Dermis microvascular lymphatic vessel endothelial cell (primary cell): ENCODE results near the gene HELB. TPM values are rescaled to one million over a fixed set of nuclear protein-coding genes. Genes with fewer than 3 reads are reported as not detected.
"Not testable (repeated sequence)": the region's sequence is repeated elsewhere in the genome, so short reads cannot be mapped to it uniquely, and the experiment has no call there.

ENCODE experiments used
- DNase-seq, 2 donors: peaks; one replicate each; pipeline versions ENCODE4 v3.0.0 to v3.0.0-alpha.2; 2010; ENCODE audit warnings: low read depth in 2 of 2
- total RNA-seq: library from RNA; depleted of rRNA; stranded (reverse); fragments of >200 nt; gene quantifications from 2 replicates; pipeline ENCODE4 v1.2.1, GENCODE V29; 2014

The HELB gene
- total RNA-seq, 1 donor from 2014 or later, result 0.77 TPM

DNA sequence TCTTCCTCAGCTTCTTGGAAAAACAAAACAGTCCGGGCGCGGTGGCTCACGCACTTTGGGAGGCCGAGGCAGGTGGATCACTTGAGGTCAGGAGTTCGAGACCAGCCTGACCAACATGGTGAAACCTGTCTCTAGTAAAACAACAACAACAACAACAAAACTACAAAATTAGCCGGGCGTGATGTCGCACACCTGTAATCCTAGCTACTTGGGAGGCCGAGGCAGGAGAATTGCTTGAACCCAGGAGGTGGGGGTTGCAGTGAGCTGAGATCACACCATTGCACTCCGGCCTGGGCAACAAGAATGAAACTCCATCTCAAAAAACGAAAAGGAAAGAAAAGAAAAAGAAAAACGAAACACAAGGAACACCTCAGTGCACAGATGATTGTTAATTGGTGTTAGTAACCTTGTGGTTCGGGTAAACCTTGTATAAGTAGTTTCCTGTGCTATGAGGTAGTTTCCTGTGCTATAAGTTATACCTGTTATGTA lies 1.1 kb downstream of the HELB start:
- not testable (repeated sequence) for DNase-seq

DNA sequence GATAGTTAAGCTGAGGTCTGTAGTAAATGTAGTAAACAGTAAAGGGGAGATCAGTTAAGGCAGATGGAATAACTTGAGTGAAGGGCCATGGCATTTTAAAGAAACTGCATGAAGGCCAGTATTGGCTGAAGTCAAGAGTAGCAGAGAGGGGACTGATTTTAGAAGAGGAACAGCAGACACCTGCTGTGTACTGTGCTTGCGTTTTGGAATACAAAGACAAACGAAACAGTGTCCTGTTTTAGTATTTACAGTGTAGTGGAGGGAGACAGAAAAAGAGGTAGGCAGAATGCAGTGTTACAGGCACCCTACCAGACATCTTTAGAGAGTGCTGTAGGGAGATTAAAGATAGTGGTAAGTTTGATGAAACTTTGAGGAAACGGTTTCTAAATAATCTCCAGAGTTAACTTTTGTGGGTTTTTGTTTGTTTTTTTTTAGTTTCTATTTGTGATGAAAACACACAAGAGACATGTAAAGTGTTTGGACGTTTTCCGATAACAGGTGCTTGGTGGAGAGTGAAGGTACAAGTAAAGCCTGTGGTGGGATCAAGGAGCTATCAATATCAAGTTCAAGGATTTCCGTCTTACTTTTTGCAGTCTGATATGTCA lies 2.1 kb downstream of the HELB start:
- DNase-seq, result no peak

DNA sequence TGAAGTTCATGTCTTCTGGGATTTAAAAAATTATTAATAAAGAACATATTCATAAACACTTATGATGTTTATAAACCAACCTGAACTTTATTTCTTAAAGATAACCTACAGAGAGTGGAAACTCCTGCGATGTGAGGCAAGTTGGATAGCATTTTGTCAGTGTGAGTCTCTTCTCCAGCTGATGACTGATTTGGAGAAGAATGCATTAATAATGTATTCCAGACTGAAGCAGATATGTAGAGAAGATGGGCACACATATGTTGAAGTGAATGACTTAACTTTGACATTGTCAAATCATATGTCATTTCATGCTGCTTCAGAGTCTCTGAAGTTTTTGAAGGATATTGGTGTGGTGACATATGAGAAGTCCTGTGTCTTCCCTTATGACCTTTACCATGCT lies 7.3 kb downstream of the HELB start:
- DNase-seq, result no peak

DNA sequence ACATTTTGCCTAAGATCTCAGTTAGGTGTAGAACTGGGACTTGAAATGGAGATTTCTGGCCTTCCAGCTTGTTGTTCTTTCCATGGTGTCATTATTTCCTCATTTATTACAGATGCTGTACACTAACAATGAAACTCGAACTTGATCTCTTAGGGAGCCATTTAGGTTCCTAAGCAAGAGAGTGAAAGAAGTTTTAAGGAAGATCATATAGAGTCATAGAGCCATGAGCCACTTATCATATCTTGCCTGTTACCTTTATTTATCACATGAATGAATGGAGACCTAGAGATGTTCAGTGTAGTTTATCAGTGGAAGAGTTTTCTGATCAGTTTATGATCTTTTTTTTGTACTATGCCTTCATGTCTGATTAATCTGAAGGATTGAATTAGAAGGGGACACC lies 9.9 kb downstream of the HELB start:
- DNase-seq, result no peak

DNA sequence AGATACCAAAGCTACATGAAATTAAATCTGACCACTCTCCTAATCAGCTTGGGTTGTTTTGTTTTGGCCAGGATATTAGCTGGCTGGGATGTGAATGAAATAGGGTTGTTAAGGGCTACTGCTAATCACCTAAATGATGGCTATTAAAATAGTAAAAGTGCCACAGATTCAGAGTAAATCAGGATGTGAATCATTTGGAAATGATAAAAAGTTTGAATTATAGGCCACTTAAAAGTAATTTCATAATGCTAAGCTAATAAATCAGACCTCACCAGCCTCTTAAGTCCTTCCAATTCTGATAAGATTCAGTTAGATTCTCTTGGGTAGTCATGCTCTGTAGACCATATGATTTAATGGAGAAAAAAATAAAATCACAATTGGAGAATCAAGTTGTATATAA lies 12.0 kb downstream of the HELB start:
- DNase-seq, result no peak

DNA sequence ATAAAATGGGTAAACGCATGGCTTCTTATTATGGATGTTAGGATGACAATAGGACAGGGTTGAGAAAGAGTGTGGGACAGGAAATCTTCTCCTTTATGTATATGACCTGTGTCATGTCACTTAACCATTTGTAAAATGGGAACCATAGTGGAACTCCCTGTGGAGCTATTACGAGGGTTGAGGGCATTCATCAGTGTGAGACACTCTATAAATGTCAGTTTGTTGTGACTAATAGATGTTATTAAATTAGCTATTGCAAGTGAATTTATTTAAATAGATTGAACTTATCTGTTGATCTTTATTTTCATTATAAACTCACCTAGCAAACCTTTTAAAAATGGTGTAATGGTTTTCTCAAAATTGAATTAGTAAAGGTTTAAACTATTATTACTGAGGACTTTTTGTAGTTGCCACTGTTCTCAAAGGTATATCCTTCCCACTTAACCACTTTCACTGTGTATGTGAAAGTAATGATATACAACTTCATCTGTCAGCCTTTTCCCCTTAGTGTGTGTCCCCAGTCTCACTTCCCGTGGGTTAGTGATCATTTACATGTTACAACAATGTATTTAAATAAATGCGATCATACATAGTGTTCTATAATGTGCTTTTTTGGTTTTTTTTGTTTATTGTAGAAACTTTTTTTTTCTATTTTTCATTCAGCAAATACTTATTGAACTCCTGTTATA lies 17.1 kb downstream of the HELB start:
- no peak for DNase-seq

DNA sequence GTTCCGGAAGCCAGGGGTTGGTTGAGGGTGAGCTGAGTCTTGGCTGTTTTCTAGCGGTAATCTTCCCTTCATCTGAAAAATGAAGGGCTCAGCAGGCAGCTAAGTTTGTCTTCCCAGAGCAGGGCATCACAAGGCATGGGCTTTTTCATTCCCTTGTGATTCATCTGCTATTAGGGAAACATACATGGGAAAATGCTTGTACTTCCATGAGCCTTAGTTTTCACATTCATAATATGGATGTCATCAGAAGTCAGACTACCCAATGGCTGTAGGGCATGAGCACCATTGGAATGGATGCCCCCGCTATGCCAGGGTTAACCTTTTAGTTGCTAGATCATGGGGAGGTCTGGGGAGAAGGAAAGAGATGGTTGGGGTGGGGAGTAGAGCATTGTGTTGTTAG lies 18.7 kb downstream of the HELB start:
- no peak for DNase-seq

DNA sequence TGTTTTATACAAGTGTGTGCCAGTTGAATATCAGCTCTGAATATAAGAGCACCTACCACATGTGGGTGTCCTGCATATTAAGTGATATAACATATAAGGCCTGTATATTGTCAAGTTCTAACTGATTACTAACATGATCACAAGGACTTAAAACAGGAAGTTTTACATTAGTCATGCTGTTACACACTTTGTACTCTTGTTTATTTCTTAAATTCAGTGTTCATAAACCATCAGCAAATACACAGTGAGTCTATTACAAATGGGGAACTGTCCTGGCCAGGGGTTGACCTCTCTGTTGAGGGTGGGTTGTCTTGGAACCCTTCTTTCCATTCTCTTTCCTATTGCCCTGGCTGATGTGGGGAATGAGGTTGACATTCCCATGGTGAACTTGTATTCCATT lies 19.1 kb downstream of the HELB start:
- DNase-seq, result peak in 1 of 2 donors; percentile 7

DNA sequence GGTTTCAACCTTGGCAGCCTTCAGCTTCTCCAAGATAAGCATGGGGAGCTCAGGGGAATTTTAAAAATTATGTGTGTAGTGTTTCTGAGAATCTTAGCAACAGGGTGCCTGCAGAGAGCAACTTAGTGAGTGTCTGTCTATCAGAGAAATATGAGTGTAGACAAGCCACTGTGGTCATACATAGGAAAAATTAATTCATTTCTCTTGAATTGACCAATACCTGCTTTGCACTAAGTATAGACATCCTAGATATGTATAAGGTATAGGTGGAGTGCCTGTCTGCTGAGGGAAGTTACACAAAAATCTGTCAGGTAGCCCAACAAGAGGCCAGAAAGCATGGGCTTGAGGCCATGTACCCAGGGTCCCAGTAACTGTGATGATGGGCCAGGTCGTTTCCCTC lies 20.7 kb downstream of the HELB start:
- DNase-seq, result no peak

DNA sequence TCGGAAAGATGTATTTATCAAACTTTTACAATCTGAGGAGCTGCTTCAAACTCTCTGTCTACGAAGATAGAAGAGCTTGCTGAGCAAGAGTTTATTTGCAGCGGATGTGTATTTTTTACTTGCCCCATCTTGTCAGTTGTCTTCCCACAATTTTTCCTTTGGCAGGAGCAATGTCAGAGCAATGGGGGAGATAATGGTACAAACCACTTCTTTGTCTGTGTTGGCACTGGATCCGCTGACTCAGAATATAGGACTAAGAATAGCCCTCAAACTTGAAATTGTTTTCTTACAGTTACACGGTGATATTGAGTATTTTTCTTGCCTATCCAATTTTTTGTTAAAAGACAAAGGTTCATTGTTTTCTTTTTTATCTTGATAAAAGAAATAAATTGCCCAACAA lies 27.6 kb downstream of the HELB start:
- DNase-seq, result no peak

DNA sequence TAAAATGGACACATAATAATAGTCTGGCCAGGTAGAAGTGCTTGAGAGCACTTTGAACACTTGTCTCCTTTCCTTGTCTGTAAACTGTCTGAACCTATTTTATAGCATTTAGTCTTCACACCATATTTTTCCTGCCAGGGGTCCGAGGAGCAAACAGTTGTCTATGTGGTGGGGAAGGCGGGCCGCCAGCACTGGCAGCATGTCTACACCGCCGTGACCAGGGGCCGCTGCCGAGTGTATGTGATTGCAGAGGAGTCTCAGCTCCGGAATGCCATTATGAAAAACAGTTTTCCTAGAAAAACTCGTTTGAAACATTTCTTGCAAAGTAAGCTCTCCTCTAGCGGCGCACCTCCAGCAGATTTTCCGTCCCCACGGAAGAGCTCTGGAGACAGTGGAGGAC lies 28.7 kb downstream of the HELB start:
- no peak for DNase-seq

DNA sequence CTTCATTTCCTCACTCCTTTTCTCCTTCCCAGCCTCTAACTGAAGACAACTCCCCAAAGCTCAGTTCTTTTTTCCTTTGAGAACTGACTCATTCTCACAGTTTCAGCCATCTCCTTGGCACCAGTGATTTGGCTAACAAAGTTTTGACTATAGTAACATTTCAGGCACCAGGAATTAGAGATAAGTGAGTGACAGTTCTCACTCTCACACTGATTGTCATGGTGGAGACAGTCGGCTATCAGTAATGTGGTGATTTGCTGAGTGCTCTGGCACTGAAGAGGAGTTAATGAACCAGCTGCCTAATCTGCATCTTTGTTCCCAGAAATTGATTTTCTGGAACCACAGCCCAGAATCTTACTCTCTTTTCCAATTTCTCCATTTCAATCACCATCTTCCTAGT lies 29.5 kb downstream of the HELB start:
- no peak for DNase-seq

DNA sequence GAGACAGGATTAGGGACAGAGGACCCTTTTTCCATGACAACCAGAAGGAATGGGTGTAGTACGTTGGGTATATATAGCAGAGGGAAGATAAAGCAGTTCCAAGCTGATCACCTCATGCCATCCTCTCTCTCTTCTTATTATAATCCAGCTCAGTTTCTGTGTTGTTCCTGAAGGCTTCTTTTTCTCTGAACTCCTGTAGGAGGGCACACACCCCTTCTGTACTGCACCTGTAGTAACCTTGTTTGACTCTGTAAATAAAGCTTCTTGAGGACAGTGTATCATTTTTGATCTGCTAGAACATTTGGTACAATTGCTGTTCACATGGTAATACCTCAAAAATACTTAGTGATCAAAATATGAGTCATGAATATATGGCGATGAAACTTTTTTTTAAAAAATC lies 33.5 kb downstream of the HELB start:
- DNase-seq, result no peak

DNA sequence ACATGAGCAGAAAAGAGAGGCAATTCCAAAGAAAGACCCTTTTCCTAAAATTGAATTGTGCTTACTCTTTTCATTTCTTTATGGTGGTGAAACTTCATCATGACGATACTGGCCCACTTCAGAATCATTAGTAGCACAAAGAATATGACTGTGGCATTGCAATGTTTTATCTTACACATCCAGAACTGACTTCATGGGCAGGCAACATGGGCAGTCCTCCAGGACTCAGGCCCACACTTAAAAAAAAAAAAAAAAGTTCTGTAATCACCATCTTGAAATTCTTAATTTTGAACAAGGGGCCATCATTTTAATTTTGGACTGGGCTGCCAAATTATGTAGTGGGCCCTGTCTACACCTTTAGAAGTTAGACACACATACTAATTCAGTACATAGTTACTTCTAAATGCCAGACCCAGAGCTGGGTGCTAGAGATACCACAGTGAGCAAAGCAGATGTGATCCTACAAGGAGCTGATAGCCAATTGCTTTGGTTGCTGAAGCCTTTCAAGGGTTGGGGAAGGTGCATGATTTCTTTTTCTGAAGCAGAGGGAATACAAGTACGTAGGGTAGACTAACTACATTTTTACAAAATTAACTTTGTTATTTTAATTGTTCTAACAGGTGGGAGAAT lies 35.2 kb downstream of the HELB start:
- no peak for DNase-seq

DNA sequence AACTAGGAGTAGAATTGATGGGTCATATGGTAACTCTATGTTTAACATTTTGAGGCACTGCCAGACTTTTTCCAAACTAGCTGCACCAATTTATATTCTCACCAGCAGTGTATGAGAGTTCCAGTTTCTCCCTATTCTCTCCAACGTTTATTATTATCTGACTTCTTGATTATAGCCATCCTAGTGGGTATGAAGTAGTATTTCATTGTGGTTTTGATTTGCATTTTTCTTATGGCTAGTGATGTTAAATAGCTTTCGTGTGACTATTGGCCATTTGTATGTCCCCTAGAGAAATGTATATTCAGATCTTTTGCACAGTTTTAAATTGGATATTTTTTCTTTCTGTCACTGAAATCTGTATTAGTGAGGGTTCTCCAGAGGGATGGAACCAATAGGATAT lies 37.8 kb downstream of the HELB start:
- DNase-seq, result no peak

DNA sequence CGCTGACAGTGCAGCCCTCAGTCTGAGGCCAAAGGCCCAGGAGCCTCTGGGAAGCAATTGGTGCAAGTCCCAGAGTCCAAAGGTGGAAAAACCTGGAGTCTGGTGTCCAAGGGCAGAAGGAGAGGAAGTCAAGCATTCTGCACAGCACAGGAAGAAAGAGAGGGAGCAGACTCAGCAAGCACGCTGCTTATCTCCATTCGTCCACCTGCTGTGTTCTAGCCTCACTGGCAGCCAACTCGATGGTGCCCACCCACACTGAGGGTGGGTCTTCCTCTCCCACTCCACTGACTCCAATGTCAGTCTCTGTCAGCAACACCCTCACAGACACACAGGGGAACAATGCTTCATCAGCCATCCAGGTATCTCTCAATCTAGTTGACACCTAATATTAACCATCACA lies 38.8 kb downstream of the HELB start:
- DNase-seq, result no peak

DNA sequence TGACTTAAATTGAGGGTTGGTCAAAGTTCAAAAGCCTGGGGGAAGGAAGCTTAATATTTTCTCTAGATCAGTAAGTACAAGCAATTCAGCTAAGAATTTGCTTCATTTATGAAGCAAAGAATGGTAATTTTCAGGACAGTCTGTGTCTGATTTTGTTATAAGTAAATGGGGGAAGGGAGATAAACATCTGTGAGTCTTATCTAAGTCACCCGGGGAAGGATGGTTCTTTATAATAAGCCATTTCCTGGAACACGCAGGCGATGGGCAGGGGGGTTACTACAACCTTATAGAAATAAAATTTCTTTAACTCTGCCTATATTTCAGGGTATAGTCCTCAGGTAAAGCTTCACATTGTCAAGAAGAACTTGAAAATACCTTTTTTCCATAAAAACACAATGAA lies 42.9 kb downstream of the HELB start:
- DNase-seq, result no peak

DNA sequence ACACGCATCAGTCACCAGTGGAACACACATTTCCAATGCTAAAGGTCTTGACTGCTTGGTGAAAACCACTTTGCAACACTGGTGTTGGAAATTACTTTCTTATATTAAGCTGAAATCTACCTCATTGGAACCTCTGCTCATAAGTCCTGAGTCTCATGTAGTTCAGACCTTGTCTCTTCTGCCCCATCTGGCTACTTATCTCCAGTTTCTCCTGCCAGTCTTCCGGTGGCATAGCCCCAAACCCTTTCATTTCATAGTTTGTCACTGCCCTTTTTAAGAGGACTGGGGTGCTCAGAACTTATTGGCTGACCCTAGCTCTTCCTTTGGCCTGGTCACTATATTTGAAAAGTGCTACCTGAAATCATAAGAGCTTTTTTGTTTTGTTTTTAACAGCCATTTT lies 43.7 kb downstream of the HELB start:
- DNase-seq, result no peak

DNA sequence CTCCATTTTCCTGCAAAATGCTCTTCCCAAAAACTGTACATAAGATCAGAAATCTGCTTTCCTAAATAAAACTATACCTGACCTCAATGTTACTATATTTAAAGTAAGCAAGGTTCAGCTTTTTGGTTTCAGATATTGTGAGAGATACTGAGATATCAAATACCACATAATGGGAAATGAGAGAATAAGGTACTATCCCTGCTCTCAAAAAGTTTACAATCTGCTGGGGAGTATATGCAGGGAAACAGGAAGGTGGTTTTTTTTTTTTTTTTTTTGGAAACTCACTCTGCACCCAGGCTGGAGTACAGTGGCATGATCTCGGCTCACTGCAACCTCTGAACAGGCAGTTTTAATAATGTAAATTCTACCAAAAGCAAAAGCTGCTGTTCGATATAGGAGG lies 49.0 kb downstream of the HELB start:
- DNase-seq, result no peak

DNA sequence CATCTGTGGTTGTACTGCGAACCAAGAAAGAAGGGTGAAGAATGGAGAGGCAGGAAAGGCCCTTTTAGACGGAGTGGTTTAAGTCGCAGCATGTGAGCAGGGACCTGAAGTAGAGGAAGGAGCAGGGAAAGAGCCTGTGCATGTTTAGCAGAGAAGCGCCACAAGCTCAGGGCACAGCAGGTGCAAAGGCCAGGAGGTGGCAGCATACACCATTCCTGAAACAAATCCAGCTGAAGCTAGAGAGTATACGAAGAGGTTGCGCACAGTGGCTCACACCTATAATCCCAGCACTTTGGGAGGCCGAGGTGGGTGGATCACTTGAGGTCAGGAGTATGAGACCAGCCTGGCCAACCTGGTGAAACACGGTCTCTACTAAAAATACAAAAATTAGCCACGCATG lies 49.9 kb downstream of the HELB start:
- peak in 1 of 2 donors; percentile 37 for DNase-seq

DNA sequence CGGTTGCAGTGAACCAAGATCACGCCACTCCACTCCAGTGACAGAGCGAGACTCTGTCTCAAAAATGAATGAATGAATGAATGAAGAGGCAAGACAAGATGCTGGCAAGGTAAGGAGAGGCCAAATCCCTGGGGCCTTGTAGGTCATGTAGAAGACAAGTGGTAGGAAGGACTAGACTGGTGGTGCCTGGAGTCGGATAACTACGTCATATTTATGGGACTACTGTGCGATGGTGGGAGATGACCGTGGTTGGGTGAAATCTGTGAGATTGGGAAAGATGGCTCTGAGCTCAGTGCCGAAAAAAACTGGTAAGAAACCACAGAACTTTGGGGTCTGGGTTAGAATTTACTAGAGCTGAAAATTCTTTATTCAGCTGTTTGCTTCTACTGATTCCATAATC lies 50.6 kb downstream of the HELB start:
- no peak for DNase-seq

DNA sequence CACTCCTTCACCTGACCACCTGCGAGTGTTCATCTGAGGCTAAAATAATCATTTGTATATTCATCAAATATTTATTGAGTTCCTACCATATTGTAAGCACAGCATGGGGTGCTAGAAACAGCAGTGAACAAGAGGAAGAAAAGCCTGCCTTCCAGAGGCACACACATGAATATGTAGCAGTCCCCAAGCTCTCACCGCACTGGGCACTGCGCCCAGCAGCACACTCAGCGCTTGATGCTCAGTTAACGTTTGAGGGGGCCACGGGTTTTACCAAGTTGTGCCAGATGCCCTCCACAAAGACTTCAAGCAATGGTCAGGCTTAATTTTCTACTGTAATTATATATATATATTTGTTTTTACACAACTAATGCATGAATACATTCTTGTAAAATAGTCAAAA lies 52.0 kb downstream of the HELB start:
- DNase-seq, result no peak

DNA sequence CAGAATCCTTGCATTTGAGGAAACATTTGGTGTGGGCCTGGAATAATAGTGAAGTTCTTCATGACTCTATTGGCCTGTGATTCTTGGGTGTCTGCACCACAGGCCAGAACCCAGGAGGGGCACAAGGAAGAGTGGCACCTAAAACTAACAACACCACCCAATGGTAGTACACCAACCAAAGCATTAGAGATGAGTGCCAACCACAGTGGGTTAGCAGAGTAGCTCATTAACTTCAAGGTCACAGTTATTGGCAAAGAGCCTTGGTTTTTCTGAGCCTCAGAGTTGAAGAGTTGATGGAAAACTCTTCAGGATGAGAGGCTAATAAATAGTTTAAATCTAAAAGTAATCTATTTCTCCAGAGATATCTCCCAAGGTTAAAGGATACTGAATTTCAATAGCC lies 57.0 kb downstream of the HELB start:
- DNase-seq, result no peak
